Measurements from ENCODE around the gene GMEB1.
"Not testable (repeated sequence)": the region's sequence is repeated elsewhere in the genome, so short reads cannot be mapped to it uniquely, and the experiment has no call there.

Gene GMEB1, protein sequence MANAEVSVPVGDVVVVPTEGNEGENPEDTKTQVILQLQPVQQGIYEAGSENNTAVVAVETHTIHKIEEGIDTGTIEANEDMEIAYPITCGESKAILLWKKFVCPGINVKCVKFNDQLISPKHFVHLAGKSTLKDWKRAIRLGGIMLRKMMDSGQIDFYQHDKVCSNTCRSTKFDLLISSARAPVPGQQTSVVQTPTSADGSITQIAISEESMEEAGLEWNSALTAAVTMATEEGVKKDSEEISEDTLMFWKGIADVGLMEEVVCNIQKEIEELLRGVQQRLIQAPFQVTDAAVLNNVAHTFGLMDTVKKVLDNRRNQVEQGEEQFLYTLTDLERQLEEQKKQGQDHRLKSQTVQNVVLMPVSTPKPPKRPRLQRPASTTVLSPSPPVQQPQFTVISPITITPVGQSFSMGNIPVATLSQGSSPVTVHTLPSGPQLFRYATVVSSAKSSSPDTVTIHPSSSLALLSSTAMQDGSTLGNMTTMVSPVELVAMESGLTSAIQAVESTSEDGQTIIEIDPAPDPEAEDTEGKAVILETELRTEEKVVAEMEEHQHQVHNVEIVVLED

GRCh38 chr1:28668191-28668955, at the start of gene GMEB1:
GMEB1 (plus strand) TSS chr1:28668784; CDS start chr1:28683613, 14,829 bp downstream.
- DNase-seq (ENCODE audit: low spot score), result peak; percentile 98

DNA sequence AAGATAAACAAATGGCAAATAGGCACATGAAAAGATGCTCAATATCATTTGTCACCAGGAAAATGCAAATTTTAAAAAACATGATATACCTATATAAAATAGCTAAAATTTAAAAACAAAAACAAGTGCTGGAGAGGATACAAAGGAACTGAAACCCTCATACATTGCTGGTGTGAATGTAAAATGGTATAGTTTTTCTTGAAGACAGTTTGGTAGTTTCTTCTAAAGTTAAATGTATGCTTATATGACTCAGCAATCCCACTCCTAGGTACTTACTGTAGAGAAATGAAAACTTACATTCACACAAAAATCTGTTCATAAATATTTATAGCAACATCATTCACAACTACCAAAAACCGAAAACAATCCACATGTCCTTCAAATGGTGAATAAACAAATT, 36.9 kb upstream of the GMEB1 start:
- no peak for DNase-seq (ENCODE audit: low spot score)

DNA sequence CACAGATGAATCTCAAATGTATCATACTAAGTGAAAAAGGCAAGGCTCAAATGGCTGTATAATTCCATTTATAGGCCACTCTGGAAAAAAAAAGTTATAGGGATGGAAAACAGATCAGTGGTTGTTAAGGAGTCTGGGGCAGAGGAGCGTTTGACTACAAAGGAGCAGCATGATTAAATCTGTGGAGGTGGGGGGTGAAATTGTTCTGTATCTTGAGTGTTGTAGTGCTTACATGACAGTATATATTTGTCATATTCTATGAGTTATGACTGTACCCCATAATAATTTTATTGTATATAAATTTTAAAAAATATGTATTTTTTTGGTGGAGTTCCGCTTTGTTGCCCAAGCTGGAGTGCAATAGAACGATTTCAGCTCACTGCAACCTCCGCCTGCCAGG, 36.0 kb upstream of the GMEB1 start:
- DNase-seq (ENCODE audit: low spot score), result no peak

DNA sequence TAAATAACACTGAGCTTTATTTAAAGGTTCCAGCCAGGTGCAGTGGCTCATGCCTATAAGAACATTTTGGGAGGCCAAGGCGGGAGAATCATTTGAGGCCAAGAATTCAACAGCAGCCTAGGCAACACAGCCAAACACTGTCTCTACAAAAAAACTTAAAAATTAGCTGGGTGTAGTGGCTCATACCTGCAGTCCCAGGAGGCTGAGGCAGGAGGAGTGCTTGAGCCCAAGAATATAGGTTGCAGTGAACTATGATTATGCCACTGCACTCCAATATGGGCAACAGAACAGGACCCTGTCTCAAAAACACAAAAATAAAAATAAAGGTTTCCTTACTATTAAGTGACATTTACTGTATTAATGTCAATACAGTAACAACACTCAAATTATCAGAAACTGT, 27.8 kb upstream of the GMEB1 start:
- DNase-seq (ENCODE audit: low spot score), result no peak

DNA sequence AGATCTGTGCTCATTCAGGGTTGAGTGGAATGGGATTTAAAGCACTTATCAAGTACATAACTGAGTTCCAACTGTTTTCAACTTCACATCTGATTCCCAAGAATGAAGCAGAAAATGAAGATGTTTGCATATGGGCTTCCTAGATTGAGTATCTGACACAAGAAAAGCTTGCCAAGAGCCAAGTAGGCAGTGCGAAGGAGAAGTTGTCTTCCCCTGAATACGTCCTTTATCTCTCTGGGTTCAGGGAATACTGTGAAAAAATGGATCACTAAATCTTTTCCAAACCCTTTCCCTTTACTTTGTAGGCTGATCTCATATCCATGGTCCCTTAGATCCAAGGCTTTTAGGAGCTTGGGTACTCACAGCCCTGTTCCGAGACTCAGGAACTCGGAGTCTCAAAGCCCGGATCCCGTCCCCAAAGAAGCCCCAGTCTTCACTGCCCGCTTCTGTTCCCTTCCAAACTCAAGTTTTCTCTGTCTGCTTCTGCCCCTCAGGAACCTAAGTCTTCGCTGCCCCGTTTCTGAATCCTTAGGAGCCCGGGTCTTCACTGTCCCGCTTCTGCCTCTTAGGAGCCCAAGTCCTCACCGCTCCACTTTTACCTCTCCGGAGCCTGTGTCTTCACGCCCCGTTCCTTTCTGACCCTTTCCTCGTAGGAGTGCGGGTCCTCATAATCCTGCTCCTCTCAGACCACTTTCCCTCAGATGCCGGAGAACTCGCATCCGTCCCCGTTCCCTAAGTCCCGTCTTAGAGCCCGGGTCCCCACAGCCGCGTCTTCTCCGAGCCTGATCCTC, 26.3 kb upstream of the GMEB1 start:
- DNase-seq (ENCODE audit: low spot score), result no peak

DNA sequence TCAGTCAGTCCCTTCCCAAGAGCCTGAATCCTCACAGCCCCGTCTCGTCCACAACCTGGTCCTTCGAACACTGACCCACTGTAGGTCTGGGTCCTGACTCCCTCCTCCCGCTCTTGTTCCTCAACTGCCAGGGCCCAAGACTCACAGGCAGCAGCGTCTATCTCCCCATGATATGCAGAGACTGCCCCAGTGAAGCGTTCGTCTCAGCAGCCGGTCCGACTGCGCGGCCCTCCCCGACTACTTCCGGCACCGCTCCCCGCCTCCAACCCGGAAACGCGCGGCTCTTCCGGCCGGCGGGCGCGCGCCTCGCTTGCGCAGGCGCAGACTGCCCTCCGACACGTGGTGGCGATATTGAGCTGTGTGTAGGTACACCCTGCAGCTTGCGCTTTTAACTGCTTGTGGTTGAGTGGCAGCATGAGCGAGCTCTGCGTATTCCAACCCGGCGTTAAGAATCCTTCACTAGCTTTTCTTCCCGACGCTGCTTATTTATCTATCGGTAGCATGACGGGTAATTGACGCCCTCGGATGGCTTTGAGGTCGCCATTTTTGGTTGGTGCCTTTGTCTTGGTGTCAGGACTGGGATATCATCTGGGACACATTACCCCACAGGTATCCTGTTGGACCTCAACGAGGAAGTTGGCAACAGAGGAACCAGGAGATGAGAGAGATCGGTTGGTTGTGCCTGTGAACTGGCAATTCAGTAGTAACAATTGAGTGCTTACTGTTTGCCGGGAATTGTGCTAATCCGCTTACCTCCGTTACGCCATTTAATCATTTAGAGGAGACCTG, 25.5 kb upstream of the GMEB1 start, which contains the start of gene TAF12:
Gene TAF12 (minus strand): TSS at position 221 of the 789 bp plus-strand sequence. CDS start 20,986 bp downstream, outside the sequence.
- DNase-seq (ENCODE audit: low spot score), result peak; percentile 93

DNA sequence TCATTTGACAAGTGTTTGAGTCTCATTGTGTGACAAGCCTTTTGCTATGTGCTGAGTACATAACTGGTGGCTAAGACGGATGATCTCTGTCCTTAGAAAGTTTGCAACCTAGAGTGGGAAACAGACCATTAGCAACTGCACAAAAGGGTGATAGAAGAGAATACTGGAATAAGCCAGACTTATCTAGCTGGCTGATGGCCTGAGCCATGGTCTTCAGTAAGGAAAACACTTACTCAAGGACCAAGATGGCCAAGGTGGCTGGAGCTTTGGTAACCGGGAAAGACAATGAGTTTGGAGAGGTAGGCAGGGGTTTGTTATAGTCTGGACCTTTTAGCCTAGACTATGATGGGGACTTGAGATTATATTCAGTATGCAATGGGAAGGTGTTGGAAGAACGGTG, 24.1 kb upstream of the GMEB1 start:
- no peak for DNase-seq (ENCODE audit: low spot score)

DNA sequence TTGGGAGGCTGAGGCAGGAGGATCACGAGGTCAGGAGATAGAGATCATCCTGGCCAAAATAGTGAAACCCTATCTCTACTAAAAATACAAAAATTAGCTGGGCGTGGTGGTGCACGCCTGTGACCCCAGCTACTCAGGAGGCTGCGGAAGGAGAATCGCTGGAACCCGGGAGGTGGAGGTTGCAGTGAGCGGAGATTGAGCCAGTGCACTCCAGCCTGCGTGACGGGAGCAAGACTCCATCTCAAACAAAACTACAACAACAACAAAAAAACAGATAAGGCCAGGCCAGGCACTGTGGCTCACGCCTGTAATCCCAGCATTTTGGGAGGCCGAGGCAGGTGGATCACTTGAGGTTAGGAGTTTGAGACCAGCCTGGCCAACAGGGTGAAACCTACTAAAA, 23.2 kb upstream of the GMEB1 start:
- DNase-seq (ENCODE audit: low spot score), result not testable (repeated sequence)

DNA sequence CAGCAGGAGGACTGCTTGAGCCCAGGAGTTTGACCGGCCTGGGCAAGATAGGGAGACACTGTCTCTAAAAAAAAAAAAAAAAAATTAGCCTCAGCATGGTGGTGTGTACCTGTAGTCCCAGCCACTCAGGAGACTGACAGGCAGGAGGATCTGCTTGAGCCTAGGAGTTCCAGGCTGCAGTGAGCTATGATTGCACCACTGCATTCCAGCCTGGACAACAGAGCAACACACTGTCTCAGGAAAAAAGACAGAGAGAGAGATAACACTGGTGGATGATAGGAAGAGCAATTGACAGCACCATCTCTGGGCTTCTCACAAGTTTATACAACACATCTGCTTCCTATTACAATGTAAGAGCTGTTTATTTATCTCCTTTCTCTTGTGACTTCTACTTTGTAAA, 22.5 kb upstream of the GMEB1 start:
- no peak for DNase-seq (ENCODE audit: low spot score)

GRCh38 chr1:28648008-28648473, 20.5 kb upstream of the GMEB1 start:
- peak; percentile 88 for DNase-seq (ENCODE audit: low spot score)

DNA sequence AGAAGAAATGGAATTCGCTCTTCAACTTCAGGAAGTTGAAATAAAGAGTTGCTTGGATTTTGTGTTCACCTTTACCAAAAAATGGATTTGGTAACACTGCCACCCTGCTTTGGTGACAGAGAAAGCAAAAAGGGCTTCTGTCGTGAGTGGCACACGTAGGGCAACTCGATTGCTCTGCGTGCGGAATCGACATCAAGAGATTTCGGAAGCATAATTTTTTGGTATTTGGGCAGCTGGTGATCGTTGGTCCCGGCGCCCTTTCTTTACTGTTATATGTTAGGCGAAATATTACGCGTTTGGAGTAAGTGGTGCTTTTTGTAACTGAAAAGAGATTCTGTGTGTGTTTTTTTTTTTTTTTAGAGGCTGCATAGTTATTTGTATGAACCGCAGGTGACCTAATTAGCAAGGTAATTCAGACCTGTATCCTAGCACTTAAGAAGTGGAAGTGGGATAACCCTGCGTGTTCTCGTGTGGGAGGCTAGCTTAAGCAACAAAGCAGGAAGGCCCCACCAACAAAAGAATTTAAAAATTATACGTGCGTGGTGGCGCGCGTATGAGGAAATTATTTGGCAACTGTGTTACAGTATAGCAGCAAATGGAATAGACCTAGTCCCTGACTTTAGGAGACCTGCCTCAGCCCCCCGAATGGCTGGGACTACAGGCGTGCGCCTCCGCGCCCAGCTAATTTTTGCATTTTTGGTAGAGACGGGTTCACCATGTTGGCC, 19.9 kb upstream of the GMEB1 start, which contains the start of gene RNU11:
Gene RNU11 (plus strand): TSS at position 127 of the 725 bp plus-strand sequence.
- DNase-seq (ENCODE audit: low spot score), result peak; percentile 71

- DNase-seq (ENCODE audit: low spot score), result not testable (repeated sequence)
Observed at GRCh38 chr1:28653063-28653462, 15.5 kb upstream of the GMEB1 start.

DNA sequence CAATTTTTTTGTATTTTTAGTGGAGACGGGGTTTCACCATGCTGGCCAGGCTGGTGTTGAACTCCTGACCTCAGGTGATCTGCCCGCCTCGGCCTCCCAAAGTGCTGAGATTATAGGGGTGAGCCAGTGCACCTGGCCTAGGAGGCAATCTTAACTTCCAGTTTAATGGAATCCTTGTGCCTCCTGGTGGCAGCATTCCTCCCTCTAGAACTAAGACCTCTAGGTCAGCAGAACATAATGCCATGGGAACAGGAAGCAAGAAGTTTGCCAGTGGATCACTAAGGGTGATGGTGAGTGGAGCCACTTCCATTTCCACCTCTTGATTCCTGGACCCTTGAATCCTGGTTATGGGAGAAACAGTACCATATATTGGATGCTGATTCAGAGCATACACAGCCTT, 14.7 kb upstream of the GMEB1 start:
- DNase-seq (ENCODE audit: low spot score), result not testable (repeated sequence)

DNA sequence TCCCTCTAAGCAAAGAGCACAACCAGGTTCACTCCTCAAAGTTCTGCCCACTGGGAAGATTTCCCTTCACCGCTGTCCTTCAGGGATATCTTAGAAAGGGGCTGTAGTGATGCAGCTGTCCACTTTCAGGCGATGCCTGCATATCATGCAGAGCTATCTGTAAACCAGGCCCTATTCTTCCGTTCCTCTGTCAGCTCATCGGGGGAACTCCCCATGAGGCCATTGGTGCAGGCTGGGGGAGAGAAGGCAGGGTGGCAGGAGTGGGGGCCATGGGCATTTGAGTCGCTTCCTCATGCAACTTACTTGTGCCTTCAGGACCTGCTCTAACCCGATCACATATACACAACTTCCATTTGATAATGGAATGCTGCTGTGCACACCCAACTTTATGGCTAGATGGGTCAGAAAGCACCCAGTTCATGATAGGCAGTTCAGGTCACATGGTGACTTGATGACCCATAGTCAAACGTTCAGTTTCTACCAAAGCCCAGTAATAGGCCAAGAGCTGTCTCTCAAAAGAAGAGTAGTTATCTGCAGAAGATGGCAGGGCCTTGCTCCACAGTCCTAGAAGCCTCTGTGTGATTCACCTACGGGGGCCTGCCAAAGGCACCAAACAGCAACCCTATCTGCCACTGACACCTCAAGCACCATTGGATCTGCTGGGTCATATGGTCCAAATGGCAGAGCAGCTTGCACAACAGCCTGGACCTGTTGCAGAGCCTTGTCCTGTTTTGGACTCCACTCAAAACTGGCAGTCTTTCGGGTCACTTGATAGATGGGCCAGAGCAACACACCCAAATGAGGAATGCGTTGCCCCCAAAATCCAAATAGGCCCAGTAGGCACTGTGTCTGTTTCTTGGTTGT, 12.9 kb upstream of the GMEB1 start:
- not testable (repeated sequence) for DNase-seq (ENCODE audit: low spot score)

- no peak for DNase-seq (ENCODE audit: low spot score)
Observed at GRCh38 chr1:28656335-28656734, 12.2 kb upstream of the GMEB1 start.

GRCh38 chr1:28663871-28664470, 4.6 kb upstream of the GMEB1 start:
- no peak for DNase-seq (ENCODE audit: low spot score)

- DNase-seq (ENCODE audit: low spot score), result no peak
Observed at GRCh38 chr1:28666806-28667205, 1.8 kb upstream of the GMEB1 start.

GRCh38 chr1:28668956-28669723, 556 bp downstream of the GMEB1 start:
- no peak for DNase-seq (ENCODE audit: low spot score)

All from D341Med (cell line).